ENCODE data around the gene WHAMM.
"Not testable (repeated sequence)": the region's sequence is repeated elsewhere in the genome, so short reads cannot be mapped to it uniquely, and the experiment has no call there.

Gene WHAMM, protein sequence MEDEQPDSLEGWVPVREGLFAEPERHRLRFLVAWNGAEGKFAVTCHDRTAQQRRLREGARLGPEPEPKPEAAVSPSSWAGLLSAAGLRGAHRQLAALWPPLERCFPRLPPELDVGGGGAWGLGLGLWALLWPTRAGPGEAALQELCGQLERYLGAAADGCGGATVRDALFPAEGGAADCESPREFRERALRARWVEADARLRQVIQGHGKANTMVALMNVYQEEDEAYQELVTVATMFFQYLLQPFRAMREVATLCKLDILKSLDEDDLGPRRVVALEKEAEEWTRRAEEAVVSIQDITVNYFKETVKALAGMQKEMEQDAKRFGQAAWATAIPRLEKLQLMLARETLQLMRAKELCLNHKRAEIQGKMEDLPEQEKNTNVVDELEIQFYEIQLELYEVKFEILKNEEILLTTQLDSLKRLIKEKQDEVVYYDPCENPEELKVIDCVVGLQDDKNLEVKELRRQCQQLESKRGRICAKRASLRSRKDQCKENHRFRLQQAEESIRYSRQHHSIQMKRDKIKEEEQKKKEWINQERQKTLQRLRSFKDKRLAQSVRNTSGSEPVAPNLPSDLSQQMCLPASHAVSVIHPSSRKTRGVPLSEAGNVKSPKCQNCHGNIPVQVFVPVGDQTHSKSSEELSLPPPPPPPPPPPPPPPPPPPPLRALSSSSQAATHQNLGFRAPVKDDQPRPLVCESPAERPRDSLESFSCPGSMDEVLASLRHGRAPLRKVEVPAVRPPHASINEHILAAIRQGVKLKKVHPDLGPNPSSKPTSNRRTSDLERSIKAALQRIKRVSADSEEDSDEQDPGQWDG

GRCh38 chr15:82809308-82810060 lies at the start of gene WHAMM:
TSS of gene WHAMM (plus strand) at chr15:82809628. CDS start at chr15:82809727, 99 bp downstream.
- DNase-seq = peak; percentile 91

- DNase-seq = no peak
Observed at GRCh38 chr15:82763361-82764116, 45.9 kb upstream of the WHAMM start.

DNA sequence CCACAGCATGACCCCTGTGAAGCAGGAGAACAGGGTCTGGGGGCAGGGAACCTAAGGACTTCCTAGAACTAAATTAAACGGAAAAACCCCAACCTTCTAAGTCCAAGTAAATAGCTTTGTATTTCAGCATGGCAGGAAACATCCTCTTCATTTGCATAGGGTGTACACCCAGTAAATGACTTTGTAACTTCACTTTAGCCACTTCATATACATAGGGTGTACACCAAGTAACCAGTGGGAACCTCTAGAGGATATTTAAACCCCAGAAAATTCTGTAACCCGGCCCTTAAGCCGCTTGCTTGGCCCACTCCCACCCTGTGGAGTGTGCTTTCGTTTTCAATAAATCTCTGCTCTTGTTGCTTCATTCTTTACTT lies 45.3 kb upstream of the WHAMM start:
- DNase-seq = no peak

DNA sequence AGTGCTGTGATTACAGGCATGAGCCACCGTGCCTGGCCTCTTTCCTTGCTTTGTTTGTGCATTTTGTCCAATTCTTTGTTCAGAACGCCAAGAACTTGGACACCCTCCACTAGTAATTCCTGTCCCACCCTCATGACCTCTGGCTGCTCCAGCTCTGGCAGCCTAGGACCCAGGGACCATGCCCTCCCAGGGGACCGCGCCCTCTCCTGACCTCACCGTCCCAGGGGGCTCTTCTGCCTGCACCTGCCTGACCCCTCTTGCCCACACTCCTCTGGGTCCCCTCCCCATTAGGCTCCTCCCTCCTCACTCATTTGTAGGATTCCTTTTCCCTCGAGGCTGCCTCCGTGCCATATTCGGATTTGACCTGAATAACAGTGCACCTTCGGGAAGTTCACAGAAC lies 44.7 kb upstream of the WHAMM start:
- DNase-seq = no peak

DNA sequence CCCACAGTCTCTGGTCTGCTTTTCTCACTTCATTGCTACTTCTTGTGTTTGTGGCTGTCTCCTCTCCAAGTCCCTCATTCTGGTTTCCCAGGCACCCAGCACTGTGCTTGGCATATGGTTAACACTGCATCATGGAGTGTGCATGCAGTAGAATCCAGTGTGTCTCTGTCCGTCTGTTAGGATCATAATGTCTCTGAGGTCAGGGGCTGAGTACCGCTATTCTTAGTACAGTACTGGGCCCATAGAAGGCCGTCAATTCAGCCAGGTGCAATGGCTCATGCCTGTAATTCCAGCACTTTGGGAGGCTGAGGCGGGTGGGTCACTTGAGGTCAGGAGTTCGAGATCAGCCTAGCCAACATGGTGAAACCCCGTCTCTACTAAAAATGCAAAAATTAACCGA lies 43.2 kb upstream of the WHAMM start:
- not testable (repeated sequence) for DNase-seq

GRCh38 chr15:82767163-82767829 lies 42.1 kb upstream of the WHAMM start:
- no peak for DNase-seq

GRCh38 chr15:82768414-82769054 lies 40.9 kb upstream of the WHAMM start:
- DNase-seq = no peak

DNA sequence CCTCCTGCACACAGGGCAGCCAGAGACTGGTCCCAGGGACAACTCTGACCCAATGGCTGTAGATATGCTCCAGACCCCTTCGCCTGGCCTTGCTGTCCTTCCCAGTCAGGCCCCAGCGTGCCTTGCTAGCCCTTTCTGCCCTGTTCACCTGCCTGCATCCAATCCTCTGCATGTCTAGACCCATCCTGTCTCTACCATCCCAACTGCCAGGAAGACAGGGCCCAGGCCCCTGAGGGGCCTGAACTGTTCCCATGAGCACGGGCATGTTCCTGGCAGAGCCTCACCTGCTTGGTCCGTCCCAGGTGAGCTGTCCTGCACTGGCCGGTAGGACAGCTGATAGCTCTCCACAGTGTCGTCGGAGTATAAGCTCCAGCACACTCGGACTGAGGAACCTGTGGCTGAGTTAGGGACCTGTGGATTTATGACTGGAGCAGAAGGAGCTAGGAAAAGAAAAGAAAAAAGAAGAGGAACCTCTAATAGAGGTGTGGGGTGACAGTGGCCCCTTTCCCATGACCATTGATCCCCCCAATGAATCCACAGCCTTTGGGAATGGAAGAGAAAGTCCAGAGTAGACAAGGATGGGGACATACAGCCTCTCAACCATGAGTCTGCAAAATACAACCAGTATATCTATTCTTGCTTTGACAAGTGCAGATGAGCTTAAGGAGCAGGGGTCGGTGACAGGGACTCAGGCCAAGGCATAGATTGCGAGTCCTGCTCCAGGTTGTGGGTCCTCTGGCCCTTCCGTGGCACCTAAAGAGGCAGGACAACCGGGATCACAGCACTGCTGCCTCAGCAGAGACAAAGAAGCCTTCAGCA lies 37.4 kb upstream of the WHAMM start:
- no peak for DNase-seq

GRCh38 chr15:82774496-82774895 lies 34.9 kb upstream of the WHAMM start:
- DNase-seq = no peak

- DNase-seq = no peak
Observed at GRCh38 chr15:82778755-82779154, 30.7 kb upstream of the WHAMM start.

DNA sequence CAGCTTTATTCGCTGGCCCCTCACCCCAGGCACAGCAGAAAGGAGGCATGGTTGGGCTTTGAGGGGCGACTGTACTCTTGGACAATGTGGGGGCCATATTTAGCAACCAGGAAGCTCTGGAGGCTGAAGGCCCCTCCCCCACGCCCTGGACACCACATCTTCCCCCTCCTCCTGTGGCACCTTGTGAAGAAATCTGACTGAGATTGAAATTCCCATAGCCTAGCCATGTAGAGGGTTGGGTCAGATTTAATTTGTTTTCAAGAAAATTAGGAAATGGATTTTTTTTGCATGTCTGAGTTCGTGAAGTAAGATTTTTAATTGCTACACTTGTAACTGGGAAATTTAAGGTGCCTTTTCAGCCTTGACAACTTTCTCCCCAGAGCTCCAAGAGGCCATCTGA lies 28.1 kb upstream of the WHAMM start:
- no peak for DNase-seq

DNA sequence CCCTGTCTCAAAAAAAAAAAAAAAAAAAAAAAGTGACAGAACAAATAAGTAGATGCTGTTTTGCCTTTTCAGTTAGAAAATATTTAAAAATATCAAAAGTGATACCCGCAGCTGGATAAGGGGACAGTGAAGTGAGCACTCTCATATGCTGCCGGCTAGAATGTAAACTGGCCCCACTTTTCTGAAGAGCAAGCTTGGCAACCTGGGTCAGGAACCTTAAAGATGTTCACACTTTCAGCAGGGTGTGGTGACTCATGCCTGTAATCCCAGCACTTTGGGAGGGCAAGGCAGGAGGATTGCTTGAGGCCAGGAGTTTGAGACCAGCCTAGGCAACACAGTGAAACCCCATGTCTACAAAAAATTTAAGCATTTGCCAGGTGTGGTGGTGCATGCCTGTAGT lies 20.9 kb upstream of the WHAMM start:
- DNase-seq = no peak

GRCh38 chr15:82789491-82789890 lies 19.9 kb upstream of the WHAMM start:
- no peak for DNase-seq

DNA sequence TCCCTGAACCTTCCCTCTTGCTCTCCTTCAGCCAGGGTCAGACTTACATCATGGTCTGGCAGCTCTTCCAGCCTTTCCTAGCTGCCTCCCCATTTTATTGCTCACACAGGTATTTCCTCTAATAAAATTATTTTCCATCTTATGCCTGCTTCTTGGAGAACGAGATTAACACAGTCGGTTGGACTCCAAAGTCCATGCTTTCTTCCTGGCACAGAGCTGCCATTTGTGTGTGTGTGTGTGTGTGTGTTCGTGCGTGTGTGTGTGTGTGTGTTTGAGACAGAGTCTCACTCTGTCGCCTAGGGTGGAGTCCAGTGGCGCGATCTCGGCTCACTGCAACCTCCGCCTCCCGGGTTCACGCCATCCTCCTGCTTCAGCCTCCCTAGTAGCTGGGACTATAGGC lies 19.1 kb upstream of the WHAMM start:
- no peak for DNase-seq

GRCh38 chr15:82792068-82792467 lies 17.4 kb upstream of the WHAMM start:
- no peak for DNase-seq

GRCh38 chr15:82793737-82794136 lies 15.7 kb upstream of the WHAMM start:
- no peak for DNase-seq

GRCh38 chr15:82798104-82798503 lies 11.3 kb upstream of the WHAMM start:
- no peak for DNase-seq

- DNase-seq = no peak
Observed at GRCh38 chr15:82798531-82799166, 10.8 kb upstream of the WHAMM start.

DNA sequence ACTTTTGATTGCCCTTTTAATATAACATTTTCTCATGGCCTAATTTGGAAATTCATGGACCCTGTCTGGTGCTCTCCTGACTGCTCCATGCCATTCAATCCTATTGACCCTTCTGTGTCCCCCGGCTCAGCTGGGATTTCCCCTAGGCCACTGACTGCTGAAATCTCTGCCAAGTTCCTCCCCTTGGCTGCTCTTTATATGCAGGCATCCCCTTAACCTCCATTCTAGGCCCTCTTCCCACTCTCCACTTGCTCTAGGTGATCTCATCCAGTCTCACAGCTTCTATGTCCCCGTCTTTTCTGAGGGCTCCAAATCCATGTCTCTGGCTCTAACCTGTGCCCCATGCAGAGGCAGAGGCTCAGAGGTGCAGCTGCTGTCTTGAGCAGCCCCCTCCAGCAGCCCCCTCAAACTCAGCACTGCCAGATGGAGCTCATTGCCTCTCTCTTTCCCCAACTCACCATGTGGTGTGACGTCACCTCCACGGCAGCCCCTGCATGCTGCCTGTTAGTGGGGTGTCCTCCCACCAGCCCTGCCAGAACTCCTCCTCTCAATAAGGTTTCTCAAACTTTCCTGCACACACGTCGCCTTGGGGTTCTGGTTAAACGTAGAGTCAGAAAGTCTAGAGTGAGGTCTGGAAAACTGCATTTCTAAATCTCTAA lies 10.1 kb upstream of the WHAMM start:
- DNase-seq = no peak

DNA sequence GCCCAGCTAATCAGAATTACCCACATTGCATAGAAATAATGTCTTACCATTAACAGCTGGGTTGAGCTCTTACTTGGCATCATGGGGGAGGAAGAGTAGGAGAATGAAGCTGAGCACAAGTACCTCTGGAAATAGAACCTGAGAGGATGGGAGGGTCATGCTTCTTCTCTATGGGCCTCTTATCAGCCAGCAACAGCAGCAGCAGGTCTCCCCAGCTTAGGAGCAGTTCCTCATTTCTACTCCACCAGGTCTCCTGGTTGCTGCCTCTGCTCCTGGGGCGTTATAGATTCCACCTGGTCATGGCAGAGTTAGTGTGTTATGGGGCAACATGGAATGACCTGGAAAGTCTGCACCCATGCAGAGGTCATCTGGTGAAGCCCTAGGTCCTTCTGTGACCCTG lies 6.9 kb upstream of the WHAMM start:
- DNase-seq = no peak

All from T1000 (cell line).